HG03064 (cell line): ENCODE results near the gene TBXA2R.

Source experiments
- ATAC-seq: cut with Tn5 transposase; IDR thresholded peaks from one replicate; pipeline ENCODE4 v1.9.1; 2021; ENCODE audit warnings: low read depth; ENCODE audit not compliant: unreplicated experiment

Gene TBXA2R

DNA sequence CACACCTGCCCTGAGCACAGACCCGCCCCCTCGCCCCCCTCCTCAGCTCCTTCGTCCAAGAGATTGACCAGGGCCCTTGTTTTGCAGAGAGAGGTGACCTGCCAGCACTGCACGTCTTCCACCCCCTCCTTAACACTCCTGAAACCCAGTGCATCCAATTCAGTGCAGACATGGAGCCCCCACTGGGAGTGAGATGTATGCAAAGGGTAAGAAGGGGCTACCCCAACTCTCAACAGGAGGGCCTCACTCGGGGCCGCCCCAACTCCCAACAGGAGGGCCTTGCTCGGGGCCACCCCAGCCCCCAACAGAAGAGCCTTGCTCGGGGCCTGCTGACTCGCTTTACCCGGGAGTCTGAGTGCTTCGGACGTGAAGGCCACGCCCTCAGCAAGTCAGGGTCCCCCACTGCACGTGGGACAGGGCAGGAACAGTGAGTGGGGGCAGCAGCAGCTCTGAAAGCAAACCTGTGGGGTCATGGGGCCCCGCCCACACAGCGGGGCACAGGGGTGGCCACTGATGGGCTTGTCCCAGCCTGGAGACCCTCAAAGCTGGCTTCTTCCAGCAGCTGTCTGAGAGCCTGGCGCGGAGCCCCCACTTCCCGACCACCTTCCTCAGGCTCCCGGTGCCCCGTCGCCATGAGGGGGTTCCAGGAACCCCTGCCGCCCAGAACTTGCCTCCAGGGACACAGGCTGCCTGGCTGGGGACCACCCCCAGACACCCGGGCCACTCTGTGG, 14.3 kb upstream of the TBXA2R start:
- ATAC-seq: no peak

DNA sequence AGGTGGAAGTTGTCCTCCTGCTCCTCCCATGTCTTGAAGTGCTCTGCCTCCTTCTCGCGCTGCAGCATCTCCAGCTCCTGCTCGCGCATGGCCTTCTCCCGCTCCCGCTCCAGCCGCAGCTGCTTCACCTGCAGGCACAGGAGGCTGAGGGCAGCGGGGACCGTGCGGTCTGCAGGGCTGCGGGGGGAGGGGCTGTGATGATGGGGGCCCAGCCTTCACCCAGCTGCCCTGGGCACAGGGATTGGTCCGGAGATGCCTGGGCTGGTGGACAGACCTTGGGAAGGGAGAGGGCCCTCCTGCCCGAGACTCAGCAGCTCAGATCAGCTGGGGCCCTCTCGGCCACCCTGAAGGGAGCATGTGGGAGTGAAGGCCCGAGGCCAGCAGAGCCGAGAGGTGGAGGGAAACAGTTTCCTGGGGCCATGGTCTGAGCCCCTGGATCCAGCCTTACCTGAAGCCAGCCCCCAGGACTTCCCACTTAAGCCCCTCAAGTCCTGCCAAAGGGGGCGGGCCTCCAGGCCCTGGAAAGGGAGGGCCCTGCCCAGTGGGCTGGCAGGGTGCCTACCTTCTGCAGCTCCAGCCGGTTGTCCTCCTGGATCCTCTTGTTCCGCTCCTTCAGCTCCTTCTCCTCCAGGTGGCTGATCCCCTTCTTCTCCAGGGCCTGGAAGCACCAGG, 13.6 kb upstream of the TBXA2R start:
- ATAC-seq: no peak

DNA sequence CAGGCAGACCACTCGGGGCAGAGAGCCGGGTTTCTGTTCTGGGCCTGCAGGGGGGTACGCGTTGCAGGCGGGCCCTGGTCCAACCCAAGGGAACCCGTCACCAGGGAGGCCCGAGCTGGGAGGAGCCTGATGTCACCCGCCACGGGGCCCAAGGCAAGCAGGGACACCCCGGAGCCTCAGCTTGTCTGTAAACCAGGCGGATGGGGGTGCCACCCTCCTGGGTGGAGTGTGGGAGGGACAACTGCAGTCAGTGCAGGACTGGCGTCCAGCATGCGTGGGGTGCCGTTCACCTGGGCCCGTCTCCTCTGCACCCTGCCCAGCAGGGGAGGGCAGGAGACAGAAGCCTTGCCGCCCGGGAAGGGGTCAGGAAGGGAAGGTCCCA, 12.9 kb upstream of the TBXA2R start:
- ATAC-seq: no peak

DNA sequence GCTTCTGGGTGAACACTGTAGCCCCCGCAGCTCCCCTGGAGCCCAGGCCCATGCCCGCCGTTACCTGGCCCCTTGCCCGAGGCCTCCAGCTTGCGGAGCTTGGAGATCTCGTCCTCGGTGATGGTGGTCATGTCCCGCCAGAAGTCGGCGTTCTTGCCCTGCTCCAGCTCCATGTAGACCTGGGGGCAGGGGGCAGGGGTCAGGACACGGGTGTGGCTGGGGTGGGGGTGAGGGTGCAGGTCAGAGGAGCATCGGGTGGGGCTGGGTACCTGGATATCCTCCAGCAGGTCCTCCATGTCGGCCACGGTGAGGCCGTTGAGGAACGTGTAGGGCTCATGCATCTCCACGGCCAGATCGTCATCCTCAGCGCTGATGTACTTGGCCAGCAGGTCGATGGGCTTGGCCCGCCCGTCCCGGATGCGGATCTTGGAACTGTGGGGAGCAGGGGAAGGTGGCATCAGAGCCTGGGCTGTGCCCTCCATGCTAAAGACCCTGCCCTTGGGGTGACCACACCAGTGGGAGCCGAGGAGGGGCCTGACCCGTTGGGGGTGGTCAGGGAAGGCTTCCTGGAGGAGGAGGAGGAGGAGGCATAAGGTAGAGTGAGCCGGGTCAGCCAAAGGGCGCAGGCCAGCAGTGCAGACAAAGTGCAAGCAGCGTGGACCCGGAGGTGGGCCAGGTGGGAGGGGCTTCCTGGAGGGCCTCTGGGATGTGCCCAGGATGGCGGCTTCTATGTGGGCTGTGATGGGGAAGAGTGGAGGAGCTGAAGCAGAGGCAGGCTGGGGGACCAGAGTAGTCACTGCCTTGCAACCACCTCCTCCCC, 12.3 kb upstream of the TBXA2R start:
- no peak for ATAC-seq

DNA sequence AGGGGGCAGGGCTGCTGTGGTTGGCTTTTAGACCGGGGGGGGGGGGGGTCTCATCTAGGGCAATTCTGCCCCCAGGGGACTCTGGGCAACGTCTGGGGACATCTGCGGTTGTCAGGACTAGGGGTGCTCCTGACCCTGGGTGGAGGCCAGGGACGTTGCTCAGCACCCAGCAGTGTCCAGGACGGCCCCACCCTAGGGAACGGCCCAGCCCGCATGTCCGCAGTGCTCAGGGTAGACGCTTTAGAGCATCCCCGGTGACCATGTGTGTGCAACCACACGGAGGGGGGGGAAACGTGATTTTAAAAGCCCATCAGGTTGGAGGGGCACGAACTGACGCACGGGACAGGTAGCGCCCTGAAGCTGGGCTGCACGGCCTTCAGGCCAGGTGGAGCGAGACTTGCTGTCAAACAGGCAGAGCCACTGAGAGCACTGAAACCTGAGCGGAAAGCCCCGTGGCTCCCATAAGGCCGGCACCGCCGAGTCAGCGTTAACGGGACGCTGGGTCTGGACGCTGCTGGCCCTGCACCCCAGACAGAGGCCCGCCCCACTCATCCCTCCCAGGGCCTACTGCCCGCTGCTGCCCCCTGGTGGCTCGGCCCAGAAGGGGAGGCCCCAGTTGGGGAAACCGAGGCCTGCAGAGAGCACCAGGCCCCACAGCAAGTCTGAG, 11.6 kb upstream of the TBXA2R start:
- ATAC-seq: no peak

DNA sequence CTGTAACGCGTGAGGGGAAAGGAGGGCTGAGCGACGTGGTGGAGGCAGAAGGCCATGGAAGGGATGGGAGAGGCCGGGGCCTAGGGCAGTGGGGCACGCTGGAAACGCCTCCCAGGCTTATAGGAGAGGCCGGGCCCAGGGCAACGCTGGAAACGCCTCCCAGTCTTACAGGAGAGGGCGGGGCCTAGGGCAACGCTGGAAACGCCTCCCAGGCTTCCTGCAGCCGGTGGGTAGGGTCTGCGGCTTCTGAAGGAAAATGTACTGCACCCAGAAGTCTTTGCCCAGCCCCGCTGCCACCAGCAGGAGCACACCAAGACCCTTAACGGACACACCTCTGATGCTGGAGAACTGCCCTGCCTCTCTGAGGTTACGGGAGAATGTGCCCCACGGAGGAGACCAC, 10.8 kb upstream of the TBXA2R start:
- ATAC-seq: no peak

DNA sequence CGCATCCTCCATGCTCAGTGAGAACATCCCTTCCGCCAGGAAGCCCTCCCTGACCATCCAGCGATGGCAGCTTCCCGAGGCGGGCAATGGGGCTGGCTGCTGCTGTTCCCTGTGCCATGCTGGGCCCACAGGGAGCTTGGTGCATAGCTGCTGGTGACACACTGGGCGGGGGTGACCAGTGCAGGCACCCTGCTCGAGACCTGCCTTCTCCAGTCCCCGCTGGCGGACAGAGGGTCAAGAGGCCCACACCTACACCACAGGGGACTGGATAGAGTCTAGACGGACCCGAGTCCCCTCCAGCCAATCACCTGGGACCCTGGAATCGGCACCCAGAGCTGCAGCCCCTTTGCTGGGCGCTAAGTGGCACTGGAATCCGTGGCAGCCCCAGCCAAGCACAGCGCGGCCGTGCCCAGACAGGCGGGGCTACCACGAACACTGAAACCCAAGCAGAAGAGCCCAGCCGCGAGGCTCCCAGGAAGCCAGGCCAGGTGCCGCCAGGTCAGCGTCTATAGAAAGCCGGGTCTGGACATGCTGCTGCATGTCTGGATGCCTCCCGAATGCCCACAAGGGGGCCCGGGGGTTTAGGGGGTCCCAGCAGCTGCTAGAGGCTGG, 9.0 kb upstream of the TBXA2R start:
- ATAC-seq: no peak

DNA sequence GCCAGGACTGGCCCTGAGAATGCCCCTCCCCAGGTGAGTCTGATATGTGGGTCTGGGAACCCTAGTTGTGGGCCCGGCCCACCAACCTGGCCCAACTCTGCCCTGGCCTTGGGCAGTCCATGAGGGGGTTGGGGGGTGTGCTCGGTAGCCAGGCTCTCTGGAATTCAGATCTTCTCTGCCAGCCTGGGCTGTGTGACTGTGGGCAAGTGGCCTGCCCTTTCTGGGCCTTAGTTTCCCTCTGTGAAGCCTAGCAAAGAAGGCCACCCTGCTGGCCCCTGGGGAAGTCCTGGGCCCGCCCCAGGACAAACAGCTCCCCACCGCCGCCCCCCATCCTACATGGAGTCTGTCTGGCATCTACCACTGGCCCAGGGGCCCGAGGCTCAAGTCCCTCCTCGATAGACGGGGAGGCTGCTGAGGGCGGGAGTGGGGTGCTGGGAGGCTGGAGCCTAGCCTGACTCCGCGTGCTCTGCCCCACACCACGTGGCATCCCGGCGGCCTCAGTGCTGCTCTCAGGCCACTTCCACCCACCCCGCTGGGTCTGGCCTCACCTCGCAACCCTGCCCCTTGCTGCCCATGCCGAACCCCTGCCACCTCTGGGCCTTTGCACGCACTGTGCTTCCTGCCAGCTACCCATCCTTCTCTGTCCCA, 8.3 kb upstream of the TBXA2R start:
- ATAC-seq: no peak

DNA sequence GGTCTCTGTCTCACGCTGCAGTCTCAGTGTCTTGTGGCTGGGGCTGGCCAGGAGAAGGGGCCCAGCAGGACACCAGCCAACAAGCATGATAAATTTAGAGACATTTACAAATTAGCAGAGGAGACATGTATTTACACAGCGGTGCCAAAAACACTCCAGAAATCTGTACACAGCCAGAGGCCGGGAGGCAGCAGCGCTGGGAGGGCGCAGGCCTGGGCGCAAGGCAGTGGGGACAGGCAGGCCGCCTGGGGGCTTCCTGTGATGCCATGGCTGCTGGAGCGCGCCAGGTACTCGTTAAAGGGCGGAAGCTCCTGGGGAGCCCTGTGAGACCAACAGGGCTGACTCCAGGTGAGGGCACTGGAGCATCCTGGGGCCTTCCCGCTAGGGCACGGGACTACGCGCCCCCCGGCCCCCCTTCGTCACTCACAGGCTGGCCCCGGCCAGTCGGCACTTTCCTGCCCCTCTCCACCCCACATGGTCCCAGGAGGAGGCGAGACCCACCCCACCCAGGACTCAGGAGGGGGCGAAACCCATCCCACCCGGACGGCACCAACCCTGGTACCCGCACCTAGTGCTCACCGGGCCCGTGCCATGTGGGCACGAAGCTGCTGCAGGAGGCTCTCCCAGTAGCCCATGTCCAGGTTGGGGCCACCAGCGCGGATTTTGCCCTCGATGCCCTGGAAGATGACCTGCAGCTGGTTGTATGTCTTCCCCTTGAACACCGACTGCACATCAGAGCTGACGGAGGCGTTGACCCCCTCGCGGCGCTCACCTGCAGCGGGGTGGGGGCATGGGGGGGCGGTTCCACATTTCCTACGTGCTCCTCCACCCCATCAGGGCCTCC, 7.4 kb upstream of the TBXA2R start:
- no peak for ATAC-seq

DNA sequence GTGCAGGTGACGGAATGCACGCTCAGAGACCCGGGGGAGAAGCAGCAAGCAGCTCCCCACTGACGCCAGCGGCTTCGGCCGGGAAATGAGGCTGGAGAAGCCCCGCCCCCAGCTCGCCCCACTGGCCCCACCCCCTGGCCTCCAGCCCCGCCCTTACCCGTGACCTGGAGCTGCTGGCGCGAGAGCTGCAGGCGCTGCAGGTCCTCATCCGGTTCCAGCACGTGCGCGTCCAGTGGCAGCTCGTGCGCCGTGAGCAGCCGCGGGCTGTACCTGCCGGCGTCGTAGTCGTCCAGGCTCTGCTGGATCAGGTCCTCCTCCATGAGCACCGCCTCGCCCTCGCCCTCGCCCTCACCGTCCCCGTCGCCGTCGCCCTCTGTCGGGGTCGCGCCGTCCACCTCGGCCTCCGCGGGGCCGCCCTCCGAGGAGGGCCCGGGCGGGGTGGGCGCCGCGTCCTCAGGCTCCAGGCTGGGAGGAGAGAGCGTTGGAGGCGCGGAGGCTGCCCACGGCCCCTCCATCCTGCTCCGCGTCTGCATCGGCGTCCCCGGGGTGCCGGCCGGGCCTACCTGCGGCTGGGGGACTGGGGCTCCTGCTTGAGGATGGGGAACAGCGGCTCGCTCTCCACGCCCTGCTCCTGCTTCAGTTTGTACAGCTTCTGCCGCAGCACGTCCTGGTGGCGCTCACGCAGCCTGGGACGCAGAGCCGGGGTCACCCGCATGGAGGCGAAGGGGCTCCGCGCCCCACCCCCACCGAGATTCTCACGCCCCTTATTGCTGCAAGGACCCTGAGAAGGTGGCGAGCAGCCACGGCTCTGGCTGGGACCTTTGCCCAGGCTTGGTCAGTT, 6.4 kb upstream of the TBXA2R start:
- ATAC-seq: no peak

DNA sequence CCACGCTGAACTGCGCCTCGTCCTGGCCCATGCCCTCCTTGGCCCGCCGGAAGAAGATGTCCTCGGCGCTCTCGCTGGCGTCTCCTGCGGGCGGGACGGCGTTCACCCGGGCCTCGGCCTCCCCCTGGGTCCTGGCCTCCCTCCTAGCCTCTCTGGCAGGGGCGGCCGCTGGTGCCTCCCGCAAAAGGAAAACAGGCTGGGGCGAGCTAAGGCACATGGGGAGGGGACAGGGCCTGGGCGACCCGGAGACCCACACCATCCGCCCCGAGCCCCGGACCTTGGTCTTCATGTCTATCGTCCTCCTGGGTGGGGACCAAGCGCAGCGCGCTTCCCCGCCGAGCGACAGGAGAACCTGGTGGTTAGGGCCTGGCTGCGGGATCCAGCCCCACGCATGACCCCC, 5.7 kb upstream of the TBXA2R start:
- ATAC-seq: no peak

DNA sequence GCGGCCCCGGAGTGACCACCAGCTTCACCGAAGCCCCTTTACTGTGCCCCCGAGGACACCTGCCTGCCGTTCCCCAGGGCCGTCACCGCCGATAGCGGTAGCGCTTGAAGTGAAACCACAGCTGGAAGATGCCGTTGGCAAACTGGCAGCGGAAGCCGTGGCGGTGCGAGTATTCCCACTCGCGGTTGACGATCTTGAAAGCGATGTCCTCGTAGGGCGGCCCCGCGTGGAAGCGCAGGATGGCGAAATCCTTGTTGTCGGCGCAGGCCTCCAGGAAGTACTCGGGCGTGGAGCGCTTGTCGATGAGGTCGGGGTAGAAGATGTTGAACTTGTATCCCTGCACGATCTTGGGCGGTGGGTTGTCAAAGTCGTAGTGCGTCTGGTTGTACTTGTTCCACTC, 5.2 kb upstream of the TBXA2R start:
- no peak for ATAC-seq

DNA sequence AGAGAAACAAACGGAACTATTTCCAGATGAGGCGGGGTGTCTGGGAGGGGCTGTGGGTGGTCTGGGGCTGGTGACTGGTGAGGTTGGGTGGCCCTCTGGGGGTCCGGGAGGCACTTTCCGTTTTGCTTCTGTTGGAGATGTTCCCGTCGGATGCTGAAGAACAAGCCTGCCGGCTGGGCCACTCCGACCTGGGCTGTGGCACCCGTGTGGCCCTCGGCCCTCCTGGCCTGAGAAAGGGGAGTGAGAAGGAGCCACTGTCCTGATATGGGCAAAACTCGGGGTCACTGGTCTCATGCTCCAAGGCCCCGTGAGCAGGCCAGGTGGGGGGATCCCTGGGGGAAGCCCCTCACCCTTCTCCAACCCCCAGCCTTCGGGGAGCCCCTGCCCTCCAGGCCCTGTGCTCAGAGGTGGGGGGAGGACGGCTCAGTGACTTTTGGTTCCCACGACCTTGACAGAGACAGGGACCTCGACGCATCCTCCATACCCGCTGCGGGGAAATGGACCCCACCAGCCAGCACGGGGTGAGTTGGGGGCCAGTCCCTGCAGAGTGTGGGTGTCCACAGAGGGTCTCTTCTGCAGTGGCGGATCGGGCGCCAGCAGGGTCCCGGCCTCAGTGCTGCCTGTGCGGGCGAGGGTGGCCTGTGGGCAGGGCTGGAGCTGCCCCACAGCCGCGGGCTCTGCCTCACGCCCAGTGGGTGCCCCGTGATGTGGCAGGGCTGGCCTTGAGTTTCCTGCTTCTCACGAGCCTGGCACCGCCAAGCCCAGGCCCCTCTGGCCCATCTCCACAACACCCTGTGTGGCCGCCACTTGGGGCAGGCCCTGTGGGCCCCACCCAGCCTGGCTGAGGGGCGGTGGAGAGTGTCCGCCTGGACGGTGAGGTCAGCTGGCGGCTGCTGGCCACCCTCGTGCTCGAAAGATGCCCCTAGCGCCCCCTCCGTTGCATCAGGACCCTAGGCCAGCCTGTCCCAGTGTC, 4.4 kb upstream of the TBXA2R start:
- ATAC-seq: no peak

DNA sequence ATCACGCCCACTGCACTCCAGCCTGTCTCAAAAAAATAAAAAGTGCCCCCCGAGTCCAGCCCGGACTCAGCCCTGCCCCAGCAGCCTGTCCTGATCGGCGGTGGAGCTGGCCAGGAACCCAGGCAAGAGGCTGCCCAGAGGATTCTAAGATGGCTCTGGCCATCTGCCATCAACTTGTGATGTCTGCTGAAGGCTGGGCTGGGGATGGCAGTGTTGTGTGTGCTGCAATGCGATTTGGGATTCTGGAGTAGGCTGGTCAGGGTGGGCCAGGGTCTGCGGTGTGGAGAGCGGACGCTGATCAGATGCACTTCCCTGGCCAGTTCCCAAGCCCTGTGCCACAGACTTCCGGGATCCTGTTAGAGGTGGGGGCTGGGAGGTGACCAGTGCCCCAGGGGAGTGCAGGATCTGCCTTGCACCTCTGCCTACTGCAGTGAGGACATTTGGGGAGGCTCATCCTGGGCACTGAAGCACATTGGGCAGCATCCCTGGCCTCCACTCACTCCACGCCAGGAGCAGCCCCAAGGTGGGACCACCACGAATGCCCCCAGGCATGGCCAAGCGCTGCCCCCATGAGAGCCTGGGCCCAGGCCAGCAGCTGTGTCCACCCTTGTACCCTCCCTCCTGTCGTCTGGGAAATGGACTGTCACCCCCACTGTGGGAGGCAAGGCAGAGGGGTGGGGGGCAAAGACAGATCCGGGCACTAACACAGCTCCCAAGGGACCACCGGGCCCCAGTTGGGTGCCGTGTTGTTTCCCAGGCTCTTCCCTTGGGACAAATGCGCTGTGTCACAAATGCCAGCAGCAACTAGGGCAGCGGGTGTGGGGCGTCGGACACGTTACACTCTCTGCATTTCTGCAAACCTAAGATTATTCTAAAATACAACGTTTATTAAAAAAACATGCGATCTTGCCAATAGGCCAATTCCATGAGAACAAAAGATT, 3.4 kb upstream of the TBXA2R start:
- ATAC-seq: no peak

DNA sequence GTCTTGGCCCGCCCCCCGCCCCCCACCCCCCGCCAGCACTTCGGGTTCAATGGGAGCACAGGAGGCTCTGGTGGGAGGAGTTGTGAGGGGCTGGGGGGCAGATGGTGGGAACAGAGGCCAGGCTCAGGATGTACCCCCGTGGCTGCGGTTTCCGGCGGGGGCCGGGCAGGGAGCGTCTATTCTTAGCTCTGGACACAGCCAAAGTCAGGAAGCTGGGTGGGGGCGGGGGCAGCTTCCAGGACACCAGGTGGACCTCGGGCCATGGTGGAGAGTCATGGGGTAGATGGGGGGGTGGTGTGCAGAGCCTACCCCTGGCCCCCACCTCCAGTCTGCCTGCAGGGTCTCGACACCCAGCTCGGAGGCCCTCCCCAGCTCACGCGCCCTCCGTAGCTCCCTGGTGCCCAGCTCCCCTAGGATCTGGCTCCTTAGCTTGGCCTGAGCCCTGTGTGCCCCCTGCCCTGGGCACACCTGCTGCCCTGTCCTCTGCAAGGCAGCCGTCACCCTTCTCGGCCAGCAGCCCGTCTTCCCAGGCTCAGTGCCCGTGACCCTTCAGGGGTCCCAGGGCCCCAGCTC, 2.2 kb upstream of the TBXA2R start:
- no peak for ATAC-seq

DNA sequence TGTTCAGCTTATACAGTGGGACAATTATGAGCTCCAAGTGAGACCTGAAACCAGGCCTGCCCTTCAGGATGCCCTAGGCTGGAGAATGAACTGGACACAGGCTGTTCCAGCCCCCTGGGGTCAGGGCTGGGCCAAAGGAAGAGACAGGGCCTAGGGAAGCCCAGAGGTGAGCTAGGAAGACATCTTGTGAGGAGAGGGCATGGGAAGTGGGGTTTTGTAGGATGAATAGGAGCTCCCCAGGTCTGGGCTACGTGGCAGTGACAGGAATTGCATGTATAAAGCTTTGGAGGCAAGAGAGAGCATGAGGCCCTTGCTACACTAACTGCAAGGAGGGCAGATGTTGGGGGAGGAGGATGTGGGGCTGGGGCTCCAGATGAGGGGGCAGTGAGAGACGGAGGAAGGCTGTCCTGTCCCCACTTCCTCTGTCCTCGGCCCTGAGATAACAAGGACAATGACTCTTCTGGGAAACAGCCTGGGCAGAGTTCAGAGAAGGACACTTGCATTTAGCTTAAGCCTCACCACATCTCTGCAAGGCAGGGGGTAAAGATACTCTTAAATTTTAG, 1.5 kb upstream of the TBXA2R start:
- ATAC-seq: no peak
